Midbrain (tissue), 1 donor: Measurements from ENCODE around the gene XK.
"Not testable (repeated sequence)": the region's sequence is repeated elsewhere in the genome, so short reads cannot be mapped to it uniquely, and the experiment has no call there.

Experiments used
- DNase-seq: peaks from one replicate; lab custom pipeline; 2025; lab: John Stamatoyannopoulos, UW

Gene XK

GRCh38 chrX:37685381-37686359 lies at the start of gene XK:
TSS of gene XK (plus strand) at chrX:37685791. CDS start at chrX:37685962, 171 bp downstream.
- DNase-seq: peak; percentile 36

GRCh38 chrX:37638047-37638446 lies 47.5 kb upstream of the XK start:
- DNase-seq: no peak

DNA sequence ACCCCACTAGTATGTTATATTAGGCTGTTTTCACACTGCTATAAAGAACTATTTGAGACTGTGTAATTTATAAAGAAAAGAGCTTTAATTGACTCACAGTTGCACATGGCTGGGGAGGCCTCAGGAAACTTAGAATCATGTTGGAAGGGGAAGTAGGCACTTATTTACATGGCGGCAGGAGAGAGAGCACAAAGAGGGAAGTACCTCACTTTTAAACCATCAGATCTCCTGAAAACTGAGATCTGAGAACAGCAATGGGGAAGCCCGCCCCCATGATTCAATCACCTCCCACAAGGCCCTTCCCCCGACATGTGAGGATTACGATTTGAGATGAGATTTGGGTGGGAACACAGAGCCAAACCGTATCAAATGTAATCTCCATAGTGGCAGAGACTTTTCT lies 45.4 kb upstream of the XK start:
- no peak for DNase-seq

DNA sequence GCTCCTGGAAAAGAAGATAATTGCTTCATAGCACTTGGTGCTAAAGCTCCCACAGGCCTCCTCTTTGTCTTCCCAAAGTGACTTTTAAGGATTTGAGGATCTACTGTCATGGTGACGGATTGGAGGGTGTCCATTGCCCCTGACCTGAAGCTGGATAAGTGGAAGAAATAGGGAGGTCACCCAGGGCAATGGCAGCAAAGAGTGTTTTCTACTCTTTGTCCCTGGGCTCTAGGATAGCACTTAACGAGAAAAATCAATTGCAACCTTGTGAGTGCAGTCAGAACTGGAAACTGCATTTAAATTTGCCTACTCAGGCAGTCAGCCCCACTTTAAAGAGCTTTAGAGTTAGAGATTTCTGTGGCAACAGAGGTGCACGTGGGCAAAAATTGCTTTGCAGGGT lies 43.7 kb upstream of the XK start:
- no peak for DNase-seq

DNA sequence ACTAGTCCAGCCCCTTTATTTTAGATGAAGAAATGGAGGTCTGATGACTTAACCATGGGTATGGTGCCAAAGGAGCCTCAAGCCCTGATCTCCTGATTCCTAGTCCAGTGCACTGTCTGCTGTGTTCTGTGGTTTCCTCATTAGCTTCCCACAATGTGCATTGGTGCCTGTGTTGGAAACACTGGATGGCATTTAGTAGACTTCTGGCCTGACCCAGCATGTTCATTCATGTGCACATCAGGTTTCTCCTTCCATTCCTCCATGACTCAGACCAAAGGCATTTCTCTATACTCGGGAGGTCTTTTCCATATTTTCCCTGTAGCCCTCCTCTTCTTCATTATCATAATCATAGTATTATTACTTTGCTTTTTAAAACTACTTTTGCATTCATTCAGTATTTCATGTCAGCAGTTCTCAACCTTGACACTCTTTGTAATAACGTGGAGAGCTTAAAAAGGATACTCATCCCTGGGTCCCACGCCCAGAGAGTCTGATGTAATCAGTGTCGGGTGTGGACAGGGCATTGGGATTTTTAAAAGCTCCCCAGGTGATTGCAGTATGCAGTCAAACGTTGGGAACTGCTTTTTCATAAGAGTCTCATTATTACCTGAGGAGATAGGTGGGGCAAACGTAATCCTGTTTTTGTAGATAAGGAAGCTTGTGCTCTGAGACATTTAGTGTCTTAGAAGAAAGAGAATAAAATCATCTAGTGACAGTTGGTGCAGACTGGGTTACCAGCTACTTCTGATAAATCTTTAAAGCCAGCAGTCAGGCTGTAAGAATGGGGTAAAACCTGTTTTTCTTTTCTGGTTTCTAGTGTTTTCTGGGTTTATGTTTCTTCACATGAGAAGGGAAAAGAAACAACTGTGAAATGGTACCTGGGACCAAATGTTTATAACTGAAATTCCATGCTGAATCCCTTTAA lies 40.9 kb upstream of the XK start:
- DNase-seq: no peak

GRCh38 chrX:37646254-37646653 lies 39.3 kb upstream of the XK start:
- DNase-seq: no peak

- DNase-seq: not testable (repeated sequence)
Observed at GRCh38 chrX:37650879-37651278, 34.7 kb upstream of the XK start.

DNA sequence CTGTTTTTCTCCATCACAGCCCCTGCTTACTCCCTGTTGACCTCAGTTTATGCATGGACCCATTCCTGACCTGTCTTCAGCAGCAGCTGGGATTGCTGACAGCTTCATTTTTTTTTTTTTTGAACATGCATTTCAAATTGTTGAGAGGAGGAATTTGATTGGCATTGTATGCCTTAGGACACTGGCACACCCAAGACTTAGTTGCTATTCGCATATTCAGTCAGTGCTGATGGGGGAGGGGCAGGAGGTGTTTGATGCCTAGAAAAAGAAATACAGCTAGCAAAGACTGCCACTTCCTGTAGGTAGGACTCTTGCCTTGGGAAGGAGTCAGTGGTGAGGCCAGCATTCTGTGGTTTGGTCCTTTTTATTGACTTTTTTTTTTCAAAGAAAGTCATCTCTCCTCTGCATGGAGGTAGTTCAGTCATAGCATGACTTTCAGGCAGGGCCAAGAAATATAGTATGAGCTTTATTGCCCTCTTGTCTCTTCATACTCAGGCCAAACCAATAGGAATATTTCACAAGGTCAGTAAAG lies 33.6 kb upstream of the XK start:
- no peak for DNase-seq

- DNase-seq: no peak
Observed at GRCh38 chrX:37652589-37653231, 32.9 kb upstream of the XK start.

DNA sequence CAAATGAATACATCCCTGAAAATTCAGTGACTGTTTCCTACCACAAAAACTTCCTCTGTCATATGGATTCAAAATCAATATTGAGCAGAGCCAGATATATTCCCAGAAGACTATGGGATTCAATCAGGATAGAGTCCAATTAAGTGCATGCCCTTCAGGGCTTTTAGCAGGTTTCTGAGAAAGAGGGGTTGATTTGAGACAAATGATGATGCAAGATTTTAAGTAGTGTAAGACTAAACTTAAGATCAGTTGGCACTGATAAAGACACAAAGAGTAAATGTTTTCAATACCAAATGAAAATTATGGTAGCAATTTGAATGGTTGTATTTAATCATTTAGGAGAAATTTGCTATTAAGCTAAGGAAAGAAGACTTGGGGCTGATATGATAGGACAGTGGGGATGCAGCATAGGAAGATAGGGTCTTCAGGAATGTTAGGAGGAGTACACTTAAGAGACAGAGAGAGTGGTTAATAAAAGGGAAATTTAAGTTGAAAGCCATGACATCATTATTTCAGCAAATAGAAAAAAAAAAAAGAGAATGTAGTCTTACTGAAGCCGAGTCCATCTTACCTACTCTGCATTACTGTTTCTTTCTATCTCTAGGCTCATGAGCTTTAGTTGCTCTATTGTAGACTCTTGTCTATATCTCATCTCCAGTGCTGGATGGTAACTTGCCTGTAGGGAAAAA lies 32.0 kb upstream of the XK start:
- no peak for DNase-seq

DNA sequence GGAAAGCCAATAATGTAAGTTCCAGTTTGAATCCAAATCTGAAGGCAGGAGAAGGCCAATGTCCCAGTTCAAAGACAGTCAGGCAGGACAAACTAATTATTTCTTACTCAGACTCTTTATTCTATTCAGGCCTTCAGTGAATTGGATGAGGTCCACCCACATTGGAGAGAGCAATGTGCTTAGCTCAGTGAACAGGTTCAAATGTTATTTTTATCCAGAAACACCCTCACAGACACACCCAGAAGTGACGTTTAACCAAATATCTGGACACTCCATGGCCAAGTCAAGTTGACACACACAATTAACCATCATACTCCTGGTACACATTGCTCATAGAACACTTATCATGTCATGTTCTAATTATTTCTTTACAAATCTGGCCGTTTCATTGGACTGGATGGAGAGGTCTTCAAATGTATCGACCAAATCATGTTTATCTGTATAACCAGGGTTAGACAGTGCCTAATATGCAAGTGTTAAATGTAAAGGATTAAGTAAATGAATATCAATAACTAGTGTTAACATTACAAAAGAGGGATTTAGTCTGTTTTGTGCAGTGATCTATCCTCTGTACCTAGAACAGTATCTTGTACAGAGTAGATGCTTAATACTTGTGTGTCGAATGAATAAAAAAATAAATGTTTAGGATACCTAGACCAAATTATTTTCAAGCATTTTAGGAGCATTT lies 27.1 kb upstream of the XK start:
- DNase-seq: no peak

- no peak for DNase-seq
Observed at GRCh38 chrX:37659047-37659446, 26.5 kb upstream of the XK start.

DNA sequence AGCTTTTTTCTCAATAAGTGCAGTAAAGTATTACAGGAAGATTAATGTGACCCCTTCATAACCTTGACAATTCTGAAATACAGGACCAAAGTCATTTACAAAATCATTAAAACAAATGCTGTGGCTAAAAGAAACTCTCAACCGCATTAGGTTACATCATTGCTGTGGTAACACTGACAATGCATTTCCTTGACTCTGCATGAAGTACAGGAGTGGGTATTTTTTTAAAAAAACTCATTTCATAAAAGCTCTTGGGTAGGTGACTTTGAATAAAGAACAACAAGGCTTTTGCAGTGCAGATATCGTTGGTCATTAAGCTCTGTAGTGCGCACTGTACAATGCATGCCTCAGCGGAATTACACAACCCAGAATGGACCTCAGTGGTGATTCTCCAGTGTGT lies 23.4 kb upstream of the XK start:
- no peak for DNase-seq

GRCh38 chrX:37666516-37666915 lies 19.1 kb upstream of the XK start:
- DNase-seq: no peak

GRCh38 chrX:37667141-37667540 lies 18.4 kb upstream of the XK start:
- no peak for DNase-seq

GRCh38 chrX:37672563-37672962 lies 13.0 kb upstream of the XK start:
- no peak for DNase-seq

GRCh38 chrX:37676811-37677210 lies 8.8 kb upstream of the XK start:
- no peak for DNase-seq

DNA sequence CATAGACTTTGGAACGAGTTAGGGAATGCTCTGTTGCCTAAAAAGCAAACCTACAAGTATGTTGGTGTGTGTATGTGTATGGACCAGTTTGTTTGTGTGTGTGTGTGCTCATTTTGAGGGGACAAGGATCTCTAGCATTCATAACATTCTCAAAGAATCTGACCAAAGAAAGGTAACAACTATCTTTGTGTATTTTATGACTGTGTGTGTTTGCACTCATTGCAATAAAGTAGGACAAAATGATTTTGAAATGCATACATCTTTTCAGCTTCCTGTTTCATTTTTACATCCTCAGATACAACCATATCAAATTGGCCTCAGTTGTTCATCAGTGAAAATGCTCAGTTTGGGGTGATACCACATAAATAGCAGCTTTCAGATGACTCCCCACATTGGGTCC lies 8.3 kb upstream of the XK start:
- no peak for DNase-seq

GRCh38 chrX:37677765-37678164 lies 7.8 kb upstream of the XK start:
- DNase-seq: no peak

- DNase-seq: no peak
Observed at GRCh38 chrX:37678574-37678973, 7.0 kb upstream of the XK start.

DNA sequence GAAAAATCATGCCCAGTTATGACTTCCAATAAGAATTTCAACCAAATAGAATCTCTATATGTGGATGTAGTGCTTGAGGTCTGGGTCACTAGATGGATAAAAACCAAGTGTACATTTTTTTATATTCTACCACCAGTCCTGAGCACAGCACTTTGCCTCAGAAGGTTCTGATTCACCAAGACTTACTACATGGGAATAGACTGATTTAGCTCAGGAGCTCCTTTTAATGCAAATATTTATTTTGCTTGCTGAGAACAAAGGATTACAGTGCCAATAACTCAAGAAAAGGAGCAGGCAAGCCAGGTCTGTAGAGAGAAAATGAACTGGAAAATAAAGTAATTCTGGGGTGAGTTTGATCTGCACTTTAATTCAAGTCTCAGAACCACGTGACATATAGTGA lies 6.4 kb upstream of the XK start:
- no peak for DNase-seq
